OCI-LY1 (cell line): ENCODE results near the gene DHDH.

Experiments
- EZH2 ChIP-seq: fragments of 200-600 bp; sonication (generic), shearing (Covaris generic); IDR thresholded peaks from 2 replicates; pipeline ENCODE4 v1.8.0; 2017; ENCODE audit warnings: borderline replicate concordance, mixed run types, mild to moderate bottlenecking, antibody characterized with exemption, low read length, moderate library complexity, mixed read lengths
- TF ChIP-seq, protein P1 (sequence below): fragments of 200-600 bp; sonication (generic), shearing (Covaris generic); IDR thresholded peaks from 2 replicates; pipeline ENCODE4 v1.5.1; 2017; ENCODE audit warnings: mild to moderate bottlenecking, antibody characterized with exemption, low read length, moderate library complexity, mixed read lengths

DNA sequence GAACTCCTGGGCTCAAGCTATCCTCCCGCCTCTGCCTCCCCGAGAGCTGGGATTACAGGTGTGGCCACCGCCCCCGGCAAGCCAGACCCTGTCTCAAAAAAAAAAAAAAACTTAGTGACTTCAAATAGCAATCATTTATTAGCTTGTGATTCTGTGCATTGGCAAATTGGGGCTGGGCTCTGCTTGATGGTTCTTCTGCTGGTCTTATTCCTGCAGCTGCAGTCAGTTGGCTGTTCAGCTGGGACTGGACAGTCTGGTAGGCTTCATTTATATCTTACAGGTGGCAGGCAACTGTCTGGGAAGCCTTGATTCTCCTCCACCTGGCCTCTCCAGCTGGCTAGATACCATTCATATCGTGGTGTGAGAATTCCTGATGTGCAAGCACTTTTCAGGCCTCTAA, 7.4 kb downstream of the DHDH start:
- TF ChIP-seq, protein P1, sequence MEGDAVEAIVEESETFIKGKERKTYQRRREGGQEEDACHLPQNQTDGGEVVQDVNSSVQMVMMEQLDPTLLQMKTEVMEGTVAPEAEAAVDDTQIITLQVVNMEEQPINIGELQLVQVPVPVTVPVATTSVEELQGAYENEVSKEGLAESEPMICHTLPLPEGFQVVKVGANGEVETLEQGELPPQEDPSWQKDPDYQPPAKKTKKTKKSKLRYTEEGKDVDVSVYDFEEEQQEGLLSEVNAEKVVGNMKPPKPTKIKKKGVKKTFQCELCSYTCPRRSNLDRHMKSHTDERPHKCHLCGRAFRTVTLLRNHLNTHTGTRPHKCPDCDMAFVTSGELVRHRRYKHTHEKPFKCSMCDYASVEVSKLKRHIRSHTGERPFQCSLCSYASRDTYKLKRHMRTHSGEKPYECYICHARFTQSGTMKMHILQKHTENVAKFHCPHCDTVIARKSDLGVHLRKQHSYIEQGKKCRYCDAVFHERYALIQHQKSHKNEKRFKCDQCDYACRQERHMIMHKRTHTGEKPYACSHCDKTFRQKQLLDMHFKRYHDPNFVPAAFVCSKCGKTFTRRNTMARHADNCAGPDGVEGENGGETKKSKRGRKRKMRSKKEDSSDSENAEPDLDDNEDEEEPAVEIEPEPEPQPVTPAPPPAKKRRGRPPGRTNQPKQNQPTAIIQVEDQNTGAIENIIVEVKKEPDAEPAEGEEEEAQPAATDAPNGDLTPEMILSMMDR: no peak
- no peak for TF ChIP-seq EZH2
